Astrocyte of the hippocampus (primary cell): ENCODE results near the gene ITIH1.

Experiments used
- DNase-seq: peaks from one replicate; pipeline ENCODE4 v3.0.0; 2011; ENCODE audit warnings: low read depth, low spot score

ITIH1 gene

GRCh38 chr3:52836986-52837385 is 59.6 kb downstream of the ITIH1 start:
- no peak for DNase-seq

GRCh38 chr3:52838561-52839267 is 61.3 kb downstream of the ITIH1 start:
- no peak for DNase-seq

- DNase-seq: no peak
Measured at GRCh38 chr3:52839268-52839575, 61.8 kb downstream of the ITIH1 start.

GRCh38 chr3:52839892-52840545 is 62.6 kb downstream of the ITIH1 start:
- no peak for DNase-seq

- DNase-seq: peak; percentile 55
Measured at GRCh38 chr3:52841211-52841980, 64.0 kb downstream of the ITIH1 start.
